ENCODE data around the gene CHEK2.
"Not testable (repeated sequence)": the region's sequence is repeated elsewhere in the genome, so short reads cannot be mapped to it uniquely, and the experiment has no call there.

Gene CHEK2

DNA sequence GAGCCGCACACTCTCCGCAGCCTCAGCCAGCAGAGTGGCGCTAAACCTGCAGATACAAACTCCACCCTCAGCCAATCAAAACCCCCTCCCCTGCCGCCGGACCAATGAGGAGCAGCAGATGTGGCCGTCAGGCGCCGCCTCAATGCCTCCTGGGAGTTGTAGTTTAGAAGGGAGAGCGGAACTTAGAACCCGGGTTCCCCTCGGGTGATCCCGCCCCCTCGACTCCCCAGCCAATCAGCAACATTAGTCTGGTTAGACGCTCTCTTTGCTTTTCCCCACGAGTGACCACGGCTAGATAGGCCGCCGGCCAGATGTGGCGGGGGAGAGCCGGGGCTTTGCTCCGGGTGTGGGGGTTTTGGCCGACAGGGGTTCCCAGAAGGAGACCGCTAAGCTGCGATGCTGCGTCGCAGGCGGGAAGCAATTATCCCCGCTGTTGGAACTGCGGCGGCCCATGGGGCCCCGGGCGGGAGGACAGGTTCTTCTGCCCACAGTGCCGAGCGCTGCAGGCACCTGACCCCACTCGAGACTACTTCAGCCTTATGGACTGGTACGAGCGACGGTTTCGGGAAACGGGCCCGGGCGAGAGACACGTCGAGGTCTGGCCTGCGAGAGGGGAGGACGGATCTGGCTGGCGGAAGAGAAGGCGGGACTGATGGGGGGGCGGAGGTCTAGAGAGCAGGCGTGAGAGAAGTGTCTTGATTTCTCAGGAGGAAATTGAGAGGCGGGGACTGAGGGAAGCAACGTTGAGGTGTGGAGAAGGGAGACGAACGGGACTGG, at the start of gene CHEK2, which contains the start of gene HSCB:
CHEK2 (minus strand) TSS at position 36 of the 777 bp plus-strand sequence. CDS start 7,099 bp downstream, outside the sequence.
HSCB (plus strand) TSS at position 255 of the 777 bp plus-strand sequence; CDS start at position 312, 57 bp downstream.
- DNase-seq (ENCODE audit: low read depth in 2 of 2) = peak; percentile 91 to 93

DNA sequence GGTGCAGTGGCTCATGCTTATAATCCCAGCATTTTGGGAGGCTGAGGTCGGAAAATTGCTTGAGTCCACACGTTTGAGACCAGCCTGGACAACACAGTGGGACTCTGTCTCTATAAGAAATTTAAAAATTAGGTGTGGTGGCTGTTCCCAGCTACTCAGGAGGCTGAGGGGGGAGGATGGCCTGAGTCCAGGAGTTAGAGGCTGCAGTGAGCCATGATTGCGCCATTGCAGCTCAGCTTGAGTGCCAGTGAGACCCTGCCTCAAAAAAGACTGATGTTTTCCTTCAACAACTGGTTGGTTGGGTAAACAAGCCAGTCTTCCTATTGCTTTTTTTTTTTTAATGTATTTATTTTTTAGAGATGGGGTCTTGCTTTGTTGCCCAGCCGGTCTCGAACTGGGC, 49.5 kb upstream of the CHEK2 start:
- no peak for DNase-seq (ENCODE audit: low read depth in 2 of 2)

DNA sequence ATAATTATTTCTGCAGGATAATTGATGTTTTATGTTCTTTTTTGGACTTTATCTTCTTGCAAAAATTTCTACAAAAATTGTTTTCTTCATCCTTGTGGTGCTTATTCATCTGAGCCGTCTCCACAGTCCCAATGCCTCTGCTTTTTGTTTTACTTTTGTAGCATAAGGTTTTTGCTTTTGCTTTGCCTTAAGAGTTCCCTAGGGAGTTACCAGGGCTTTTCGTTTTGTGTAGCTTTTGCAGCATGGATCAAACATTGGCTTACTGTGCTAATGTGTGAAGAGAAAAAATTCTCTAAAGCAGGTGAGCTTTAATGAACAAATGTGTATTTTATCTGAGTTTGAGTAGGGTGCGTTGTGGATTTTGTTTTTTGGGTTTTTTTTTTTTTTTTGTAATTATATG, 47.0 kb upstream of the CHEK2 start:
- no peak for DNase-seq (ENCODE audit: low read depth in 2 of 2)

DNA sequence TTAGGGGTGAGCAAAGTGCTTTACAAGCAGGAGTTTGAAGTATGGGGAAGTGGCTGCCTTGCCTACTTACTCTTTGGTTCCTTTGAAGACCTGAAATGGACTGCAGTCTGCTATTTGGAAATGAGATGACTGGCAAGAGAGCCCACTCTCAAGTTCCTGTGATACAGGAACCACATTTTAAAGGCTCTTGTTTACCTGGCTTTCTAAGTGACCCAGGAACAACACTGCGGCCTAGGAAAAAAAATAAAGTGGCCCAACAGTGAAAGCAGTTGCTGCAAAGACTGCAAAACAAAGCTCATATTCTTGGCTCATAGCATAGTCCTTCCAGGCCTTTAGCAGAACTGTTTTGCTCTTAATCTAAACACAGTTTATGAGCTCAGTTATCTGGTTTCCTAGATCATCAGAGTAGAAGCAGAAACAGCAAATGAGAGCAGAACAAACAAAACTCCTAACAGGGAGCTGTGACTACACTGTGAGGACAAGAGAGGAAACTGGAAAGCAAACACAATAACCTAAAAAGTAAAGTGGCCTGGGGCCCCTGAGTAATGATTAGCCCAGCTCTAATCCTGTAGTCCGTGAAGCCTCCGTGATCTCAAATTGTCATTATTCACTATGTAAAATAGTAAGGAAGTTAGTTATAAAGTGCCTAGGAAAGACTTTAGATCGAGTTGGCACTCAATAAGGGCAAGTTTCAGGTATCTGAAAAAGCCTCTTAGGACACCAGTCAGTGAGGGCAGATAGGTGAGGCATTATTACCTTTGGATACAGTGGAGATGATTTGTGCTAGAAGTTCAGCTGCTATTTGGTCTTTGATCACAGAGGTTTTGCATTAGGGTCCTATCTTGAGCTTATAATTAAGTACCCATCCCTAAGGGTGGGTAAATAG, 42.4 kb upstream of the CHEK2 start:
- no peak for DNase-seq (ENCODE audit: low read depth in 2 of 2)

DNA sequence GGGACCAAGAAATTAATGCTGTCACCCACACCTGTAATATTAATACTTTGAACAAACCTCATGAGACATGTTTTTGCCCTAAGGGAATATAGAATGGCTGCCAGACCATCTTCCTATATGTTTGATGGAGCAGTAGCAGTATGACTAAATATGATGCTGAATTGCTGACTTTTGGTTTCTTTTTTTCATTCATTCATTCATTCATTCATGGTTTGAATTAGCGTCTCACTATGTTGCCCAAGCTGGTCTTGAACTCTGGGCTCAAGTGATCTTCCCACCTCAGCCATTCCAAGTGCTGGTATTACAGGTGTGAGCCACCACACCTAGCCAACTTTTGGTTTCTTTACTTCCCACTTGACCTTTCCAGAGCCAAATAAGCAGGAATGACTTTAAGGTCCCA, 38.7 kb upstream of the CHEK2 start:
- no peak for DNase-seq (ENCODE audit: low read depth in 2 of 2)

DNA sequence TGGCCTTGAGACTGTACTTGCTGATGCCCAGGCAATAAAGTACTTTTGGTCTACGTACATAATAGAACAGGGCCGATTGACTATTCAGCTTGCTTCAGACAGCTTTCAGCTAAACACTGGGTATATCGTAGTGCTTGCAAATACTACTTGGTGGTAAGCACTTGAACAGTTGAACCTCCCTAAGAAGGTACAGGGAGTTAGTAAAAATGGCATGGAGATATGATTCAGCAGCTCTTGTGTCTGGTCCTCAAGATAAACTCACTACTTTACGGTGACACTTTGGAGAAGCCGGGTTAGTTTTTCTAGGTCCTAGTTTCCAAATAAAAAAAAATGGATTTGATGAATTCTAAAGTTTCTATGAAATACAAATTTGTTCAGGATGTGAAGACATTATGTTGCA, 38.2 kb upstream of the CHEK2 start:
- no peak for DNase-seq (ENCODE audit: low read depth in 2 of 2)

DNA sequence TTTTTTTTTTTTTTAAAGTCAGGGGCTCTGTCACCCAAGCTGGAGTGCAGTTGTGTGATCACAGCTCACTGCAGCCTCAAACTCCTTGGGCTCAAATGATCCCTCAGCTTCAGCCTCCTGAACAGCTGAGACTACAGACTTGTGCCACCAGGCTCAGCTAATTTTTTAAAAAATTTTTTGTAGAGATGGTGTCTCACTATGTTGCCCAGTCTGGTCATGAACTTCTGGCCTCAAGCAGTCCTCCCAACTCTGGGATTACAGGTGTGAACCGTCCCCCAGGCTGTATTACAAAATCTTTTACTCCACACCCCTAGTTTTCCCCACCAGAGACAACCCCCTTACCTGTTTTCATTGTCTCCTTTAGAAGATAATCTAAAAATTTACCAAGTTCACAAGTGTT, 32.8 kb upstream of the CHEK2 start:
- DNase-seq (ENCODE audit: low read depth in 2 of 2) = no peak

DNA sequence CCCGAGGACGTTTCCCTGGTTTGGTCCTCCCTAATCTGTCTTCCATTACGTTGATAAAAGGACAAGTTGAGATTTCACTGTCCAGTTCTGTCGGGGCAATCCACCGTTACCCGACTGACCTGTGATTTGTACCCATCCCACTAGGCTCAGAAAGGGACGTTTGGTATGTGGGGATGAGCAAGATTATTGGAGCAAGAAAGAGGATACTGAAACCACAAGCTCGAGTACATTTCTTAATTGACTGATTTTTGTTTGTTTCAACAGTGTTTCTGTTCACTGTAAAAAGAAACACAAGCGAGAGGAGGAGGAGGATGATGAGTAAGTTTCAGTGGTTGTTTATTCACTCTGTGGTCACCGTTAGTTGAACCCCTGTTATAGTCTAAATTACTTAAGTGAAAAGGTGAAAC, 31.8 kb upstream of the CHEK2 start:
- DNase-seq (ENCODE audit: low read depth in 2 of 2) = no peak

DNA sequence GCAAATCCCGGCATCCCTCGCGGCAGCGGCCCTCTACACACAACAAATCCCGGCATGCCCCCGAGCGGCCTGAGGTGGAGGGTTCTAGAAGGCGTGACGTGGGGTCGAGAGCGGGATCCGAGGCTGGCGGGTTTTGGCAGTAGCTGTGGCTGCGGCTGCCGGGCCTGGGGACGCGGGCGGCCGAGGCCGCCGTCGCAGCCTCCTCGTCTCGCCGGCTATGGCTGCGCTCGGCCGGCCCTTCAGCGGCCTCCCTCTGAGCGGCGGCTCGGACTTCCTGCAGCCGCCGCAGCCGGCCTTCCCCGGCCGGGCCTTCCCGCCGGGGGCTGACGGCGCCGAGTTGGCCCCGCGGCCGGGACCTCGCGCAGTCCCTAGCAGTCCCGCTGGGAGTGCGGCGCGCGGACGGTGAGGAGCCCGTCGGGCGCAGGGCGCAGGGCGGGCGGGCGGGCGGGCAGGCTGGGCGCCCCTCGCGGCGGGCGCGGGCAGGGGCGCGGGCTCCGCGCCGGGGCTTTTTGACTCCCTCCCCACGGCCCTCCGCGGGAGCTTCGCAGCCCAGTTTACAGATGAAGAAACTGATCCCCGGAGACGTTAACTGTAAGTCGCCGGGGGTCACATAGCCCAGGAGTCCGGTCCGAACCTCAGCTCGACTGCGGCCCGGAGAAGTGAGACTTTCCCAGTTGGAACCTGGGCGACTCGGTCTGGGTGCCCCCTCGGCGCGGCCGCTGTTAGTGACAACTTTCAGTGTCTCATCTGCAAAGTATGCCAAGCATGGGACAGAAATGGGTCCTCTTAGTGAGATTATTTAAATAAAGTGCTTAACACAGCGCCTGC, 31.2 kb upstream of the CHEK2 start, which contains the start of gene CCDC117:
CCDC117 (plus strand) TSS at position 63 of the 828 bp plus-strand sequence; CDS start at position 218, 155 bp downstream.
- DNase-seq (ENCODE audit: low read depth in 2 of 2) = peak; percentile 83 to 84

DNA sequence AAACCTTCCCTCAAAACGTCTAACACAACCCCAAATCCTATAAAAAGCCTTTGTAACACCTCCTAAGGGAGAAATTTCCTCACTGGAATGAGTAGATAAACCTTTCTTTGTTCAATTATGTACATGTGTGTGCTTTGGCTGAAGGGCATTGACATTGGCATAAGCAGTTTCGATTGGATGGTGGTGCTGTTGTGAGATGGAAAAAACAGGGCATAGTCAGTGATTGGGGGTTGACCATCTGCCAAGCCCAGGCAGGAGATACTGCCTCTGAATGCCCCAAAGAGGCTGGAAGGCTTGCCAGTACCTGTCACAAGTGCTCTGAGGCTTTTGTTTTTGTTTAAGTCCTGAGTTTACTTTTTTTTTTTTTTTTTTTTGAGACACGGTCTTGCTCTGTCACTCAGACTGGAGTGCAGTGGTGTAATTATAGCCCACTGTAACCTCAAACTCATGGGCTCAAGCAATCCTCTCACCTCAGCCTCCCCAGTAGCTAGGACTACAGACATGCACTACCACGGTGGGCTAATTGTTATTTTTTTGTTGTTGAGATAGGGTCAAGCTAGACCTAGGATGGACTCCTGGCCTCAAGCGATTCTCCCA, 29.7 kb upstream of the CHEK2 start:
- no peak for DNase-seq (ENCODE audit: low read depth in 2 of 2)

DNA sequence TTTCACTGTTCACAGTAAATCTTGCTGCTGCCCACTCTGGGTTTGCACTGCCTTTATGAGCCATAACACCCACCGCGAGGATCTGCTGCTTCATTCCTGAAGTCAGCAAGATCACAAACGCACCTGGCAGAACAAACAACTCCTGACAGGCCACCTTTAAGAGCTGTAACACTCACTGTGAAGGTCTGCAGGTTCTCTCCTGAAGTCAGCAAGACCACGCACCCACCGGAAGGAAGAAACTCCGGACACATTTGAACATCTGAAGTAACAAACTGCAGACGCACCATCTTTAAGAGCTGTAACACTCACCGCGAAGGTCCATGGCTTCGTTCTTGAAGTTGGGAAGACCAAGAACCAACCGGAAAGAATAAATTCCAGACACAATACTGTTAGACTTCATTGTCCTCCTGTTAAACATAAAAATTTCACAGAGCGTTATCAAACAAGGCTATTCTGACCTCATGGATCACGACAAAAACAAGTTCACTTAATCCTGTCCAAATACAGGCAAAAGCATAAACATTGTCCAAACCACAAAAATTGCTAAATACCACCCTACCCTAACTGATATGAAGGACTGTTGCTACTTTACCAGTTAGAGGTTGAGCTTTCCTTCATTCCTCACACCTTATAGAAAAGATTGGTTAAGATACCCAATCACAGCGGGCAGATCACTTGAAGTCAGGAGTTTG, 27.9 kb upstream of the CHEK2 start:
- no peak for DNase-seq (ENCODE audit: low read depth in 2 of 2)

DNA sequence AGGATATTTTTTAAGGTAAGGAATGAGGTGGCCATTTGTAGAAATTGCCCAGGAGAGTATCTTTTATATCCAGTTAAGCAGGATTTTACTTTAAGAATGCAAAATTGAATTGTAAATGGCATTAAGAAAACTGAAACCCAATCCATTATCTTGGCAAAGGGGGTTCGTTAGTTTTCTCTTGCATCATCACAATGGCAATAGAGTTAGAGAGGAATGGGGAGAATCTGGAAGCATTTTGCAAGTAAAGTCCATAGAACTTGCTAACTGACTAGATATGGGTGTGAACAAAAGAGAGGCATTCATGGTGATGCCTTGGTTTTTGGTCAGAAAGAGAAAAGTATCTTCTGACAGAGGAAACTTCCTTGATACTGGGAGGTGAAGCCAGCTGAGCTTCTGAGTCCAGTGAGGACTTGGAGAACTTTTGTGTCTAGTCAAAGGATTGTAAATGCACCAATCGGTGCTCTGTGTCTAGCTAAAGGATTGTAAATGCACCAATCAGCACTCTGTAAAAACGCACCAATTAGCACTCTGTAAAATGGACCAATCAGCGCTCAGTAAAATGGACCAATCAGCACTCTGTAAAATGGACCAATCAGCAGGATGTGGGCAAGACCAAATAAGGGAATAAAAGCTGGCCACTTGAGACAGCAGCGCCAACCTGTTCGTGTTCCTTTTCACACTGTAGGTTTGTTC, 27.2 kb upstream of the CHEK2 start:
- no peak for DNase-seq (ENCODE audit: low read depth in 2 of 2)

DNA sequence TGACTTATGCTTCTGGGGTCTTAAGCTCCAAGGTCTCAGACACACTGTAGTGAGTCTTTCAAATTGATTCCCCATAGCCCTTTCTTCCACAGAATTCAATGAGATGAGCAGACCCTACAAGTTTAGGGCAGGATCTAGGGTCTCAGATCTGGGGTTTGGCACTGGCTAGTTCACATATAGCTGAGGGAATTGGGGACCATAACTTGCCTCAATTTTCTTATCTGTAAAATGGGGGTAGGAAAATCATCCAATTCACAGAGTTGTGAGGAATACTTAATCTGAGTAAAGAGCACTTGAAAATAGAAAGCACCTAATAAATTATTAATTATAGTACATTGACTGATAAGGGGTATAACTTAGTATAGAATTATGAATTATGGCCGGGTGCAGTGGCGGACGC, 25.0 kb upstream of the CHEK2 start:
- no peak for DNase-seq (ENCODE audit: low read depth in 2 of 2)

DNA sequence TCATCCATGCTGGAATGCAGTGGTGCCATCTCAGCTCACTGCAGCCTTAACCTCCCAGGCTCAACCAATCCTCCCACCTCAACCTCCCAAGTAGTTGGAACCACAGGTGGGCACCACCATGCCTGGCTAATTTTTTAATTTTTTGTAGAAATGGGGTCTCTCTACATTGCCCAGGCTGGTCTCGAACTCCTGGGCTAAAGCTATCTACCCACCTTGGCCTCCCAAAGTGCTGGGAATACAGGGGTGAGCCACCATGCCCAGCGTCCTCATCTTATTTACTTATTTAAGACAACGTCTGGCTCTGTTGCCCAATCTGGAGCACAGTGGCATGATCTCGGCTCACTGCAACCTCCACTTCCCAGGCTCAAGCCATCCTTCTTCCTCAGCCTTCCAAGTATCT, 20.4 kb upstream of the CHEK2 start:
- not testable (repeated sequence) for DNase-seq (ENCODE audit: low read depth in 2 of 2)

DNA sequence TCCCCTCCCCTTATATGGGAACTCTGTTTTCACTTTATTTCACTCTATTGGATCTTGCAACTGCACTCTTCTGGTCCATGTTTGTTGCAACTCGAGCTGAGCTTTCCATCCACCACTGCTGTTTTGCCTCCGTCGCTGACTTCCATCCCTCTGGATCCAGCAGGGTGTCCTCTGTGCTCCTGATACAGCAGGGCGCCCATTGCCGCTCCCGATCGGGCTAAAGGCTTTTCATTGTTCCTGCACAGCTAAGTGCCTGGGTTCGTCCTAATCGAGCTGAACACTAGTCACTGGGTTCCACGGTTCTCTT, 19.8 kb upstream of the CHEK2 start:
- DNase-seq (ENCODE audit: low read depth in 2 of 2) = no peak

DNA sequence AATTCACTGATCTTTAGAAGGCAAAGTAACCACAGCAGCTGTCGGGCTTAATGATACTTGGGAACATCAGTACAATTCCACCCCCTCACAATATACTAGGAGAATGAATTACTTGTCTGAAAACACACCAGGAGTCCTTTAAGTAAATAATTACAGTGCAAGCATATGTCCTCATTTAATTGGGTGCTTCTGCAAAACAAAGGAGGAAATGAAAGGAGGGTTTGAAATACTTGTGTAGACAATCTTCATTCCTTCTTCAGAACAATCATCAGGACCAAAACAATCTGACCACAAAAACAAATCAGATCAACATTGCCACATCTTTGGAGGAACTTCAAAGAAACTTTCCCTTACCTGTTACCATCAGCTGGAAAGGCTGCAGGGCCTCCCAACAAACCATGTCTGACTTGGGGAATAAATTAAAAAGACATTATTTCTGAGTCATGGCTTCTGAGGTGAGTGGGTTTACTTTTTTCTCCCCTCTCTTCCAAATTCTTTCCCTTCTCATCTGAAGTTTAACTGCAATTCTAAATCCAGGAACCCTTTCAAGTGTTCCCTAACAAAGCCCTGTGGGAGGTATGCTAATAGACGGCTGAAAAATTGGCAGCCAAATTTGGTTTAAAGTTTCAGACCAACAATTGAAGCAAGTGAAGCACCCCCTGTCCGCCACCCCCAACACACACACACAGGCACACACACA, 18.4 kb upstream of the CHEK2 start:
- DNase-seq (ENCODE audit: low read depth in 2 of 2) = no peak

DNA sequence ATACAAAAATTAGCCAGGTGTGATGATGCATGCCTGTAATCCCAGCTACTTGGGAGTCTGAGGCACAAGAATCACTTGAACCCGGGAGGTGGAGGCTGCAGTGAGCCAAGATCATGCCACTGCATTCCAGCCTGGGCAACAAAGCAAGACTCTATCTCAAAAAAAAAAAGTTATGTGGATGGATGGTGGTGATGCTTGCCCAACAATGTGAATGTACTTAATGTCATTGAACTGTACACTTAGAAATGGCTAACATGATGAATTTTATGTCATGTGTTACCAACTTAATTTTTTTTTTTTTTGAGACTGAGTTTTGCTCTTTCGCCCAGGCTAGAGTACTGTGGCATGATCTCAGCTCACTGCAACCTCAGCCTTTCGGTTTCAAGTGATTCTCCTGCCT, 12.9 kb upstream of the CHEK2 start:
- not testable (repeated sequence) for DNase-seq (ENCODE audit: low read depth in 2 of 2)

DNA sequence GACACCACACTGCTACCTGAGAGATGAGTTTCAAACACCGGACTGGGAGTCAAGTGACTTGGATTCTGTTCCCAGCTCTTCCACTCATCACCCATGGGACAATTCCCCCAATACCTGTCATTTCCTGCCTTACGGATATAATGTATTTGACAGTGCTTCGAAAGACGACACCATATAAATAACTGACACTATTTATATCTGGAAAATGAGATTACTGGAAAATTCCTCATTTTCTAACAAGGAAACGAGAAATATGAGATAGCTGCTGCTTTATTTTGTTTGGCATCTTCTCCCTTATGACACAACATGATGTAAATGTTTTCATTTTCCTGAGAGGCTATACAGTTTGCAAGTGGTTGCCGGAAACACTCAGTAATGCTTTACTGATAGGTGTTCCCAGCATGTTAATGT, 8.9 kb upstream of the CHEK2 start:
- no peak for DNase-seq (ENCODE audit: low read depth in 2 of 2)

DNA sequence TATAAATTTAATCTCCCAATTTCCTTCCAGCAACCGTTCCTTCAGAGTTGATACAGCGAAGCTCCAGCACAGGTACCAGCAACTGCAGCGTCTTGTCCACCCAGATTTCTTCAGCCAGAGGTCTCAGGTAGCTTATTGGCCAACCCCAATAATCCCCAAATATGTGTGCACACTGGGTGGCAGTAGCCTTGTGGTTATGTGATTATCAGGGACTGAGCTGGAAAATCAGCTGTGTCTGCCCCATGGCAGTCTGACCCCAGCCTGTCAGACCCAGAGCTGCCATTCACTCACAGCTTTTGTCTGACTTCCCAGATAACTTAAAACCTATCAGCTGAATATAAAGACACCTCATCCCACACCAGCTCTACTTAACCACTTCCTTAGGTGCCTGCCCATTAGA, 2.2 kb upstream of the CHEK2 start:
- DNase-seq (ENCODE audit: low read depth in 2 of 2) = no peak

DNA sequence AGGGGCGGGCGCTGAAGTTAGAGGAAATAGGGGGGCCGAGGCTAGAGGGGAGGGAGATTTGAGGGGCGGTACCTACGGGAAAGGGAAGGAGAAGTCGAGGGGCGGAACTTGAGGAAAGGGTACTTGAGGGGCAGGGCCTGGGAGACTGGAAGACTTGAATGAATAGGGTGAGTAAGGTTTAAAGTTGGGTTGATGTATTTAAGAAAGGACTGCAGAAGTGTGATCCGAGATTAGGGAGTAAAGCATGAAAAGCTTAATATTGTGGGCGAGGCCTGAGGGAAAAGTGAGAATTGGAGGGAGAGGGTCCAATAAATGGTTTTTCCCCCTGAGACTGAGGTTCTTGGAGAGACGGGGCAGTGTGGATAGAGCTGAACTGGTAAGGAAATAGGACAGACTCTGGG, 942 bp upstream of the CHEK2 start:
- DNase-seq (ENCODE audit: low read depth in 2 of 2) = no peak

Data from stimulated activated CD8-positive, alpha-beta memory T cell treated with anti-CD3 and anti-CD28 coated beads, Interleukin-7, amount 100 ng/mL, for 1 hour (primary cell).